GM10266 (cell line): ENCODE data around the gene RPRML.
"Not testable (repeated sequence)": the region's sequence is repeated elsewhere in the genome, so short reads cannot be mapped to it uniquely, and the experiment has no call there.

Source experiments
- DNase-seq: peaks from one replicate; pipeline ENCODE4 v3.0.0; 2012; ENCODE audit errors: extremely low spot score
- TF ChIP-seq, protein P1 (sequence below): IDR thresholded peaks from 2 replicates; pipeline ENCODE4 v1.5.1; 2012; ENCODE audit warnings: mild to moderate bottlenecking, low read depth; ENCODE audit not compliant: control insufficient read depth, insufficient read depth; ENCODE audit errors: missing control alignments

RPRML gene

DNA sequence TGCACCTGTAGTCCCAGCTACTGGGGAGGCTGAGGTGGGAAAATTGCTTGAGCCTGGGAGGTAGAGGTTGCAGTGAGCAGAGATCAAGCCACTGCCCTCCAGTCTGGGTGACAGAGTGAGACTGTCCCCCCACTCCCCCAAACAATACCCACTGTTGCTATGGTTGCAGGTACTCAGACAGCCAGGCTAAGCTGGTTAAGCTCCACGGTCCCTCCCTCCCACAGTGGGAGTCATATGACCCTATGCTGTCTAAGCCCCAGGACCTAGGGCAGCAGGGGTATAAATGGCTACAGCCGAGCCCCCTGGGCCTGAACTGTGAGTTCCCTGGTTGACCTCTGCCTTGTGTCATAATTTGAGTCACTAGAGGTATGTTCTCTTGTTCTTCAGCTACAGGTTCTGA, 15.9 kb upstream of the RPRML start:
- TF ChIP-seq, protein P1, sequence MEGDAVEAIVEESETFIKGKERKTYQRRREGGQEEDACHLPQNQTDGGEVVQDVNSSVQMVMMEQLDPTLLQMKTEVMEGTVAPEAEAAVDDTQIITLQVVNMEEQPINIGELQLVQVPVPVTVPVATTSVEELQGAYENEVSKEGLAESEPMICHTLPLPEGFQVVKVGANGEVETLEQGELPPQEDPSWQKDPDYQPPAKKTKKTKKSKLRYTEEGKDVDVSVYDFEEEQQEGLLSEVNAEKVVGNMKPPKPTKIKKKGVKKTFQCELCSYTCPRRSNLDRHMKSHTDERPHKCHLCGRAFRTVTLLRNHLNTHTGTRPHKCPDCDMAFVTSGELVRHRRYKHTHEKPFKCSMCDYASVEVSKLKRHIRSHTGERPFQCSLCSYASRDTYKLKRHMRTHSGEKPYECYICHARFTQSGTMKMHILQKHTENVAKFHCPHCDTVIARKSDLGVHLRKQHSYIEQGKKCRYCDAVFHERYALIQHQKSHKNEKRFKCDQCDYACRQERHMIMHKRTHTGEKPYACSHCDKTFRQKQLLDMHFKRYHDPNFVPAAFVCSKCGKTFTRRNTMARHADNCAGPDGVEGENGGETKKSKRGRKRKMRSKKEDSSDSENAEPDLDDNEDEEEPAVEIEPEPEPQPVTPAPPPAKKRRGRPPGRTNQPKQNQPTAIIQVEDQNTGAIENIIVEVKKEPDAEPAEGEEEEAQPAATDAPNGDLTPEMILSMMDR: no peak
- no peak for DNase-seq

DNA sequence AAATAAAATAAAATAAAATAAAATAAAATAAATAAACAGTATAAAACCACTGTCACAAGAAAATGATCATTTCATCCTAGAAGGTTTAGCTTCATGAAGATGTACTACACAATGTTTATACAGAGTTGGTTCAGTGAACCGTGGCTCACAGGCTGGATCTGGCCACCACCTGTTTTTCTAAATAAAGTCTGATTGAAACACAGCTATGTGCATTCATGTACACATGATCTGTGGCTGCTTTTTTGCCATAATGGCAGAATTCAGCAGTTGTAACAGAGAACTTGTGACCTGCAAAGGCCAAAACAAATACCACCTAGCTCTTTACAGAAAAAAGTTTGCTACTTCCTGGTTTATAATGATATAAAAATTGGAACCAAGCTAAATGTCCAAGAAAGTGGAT, 12.6 kb upstream of the RPRML start:
- DNase-seq: no peak
- TF ChIP-seq, protein P1: no peak

DNA sequence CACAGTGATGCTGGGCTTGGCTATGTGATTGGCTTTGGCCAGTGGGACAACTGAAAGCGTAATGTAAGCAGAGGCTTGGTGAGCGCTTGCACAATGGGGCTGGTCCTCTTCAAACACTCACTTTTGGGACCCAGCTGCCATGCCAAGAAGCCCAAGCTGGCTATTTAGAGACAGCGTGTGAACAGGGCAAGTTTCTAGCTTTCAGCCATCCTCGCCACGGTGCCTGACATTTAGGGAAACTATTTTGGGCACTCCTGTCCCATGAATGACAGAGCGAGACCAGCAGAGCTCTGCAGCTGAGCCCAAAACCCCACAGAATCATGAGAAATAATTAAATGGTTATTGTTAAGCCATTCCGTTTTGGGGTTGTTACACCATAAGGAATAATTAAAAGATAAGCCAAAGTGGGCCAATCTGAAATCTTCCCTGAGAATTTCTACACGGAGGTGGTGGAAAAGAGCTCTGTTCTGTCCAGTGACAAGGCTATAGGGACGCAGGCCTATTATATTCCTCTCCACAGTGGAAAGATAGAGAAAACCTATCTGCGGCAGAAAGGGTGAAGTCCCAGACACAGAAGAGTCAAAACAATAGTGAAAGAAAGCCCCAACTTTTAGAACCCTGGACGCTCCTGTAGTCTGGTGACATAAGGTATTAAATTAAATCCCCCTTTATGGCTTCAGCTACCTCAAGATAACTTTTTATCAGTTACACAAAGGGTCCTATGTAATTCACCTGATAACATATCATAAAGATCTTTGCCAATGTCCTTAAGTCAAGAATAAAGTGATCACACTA, 10.8 kb upstream of the RPRML start:
- no peak for DNase-seq
- TF ChIP-seq, protein P1: no peak

DNA sequence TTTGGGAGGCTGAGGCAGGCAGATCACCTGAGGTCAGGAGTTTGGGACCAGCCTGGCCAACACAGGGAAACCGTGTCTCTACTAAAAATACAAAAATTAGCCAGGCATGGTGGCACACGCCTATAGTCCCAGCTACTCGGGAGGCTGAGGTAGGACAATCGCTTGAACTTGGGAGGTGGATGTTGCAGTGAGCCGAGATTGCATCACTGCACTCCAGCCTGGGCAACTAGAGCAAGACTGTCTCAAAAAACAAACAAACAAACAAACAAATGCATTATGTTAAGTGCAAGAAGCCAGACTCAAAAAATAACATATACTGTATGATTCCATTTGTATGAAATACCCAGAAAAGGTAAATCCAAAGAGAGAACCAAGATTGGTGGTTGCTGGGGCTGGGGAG, 8.9 kb upstream of the RPRML start:
- DNase-seq: not testable (repeated sequence)

DNA sequence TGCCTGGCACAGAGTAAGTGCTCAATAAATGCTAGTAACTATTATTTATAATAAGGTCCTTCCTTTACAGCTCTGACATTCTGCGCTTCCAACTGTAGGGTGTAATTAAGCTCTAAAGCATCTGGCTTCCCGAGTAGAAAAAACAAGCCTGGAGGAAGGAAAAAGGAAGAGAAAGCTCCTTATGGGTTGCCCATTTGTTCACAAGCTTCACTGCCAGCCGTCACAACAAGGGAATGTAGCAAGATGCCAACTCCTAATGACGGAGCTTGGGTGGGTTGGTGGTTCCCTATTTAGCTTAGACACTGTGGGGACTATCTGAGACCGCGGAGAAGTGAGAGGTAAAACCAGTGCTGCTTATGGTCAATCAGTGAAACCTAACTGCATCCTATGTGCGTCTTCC, 7.3 kb upstream of the RPRML start:
- TF ChIP-seq, protein P1: no peak
- DNase-seq: no peak

DNA sequence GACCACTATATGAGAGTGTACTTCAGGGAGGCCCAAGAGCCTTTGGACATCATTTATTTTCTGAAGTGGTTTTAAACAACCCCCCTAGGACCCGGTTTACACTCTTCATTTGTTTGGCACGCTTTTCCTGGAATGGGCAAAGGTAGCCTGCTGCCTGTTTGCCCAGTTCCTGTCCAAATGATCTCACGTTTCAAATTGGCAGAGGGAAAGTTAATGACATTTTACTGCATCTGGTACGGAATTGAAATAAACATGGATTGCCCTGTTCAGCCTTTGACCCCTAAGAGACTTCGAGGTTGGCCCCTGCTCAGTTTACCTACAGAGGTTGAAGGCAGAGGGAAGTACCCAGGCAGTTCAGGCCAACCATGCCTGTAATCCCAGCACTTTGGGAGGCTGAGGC, 5.8 kb upstream of the RPRML start:
- no peak for DNase-seq
- TF ChIP-seq, protein P1: no peak

DNA sequence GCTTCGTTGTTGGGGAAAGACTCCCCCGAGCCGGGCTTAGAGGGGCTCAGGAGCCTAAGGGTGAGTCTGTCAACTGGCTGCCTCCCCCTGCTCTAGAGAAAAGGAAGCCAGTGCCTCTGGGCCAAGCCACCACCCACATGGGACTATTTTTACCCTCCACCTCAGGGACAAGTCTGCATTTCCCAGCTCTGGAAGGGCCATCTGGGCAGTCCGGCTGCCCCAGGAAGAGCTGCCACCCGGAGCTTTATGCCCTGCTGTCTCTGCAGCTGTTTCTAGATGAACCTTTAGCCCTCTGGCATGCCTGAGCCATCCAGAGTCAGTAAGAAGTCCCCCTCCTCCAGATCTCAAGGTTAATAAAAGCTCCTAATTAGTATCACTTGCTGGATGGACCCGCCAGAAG, 5.3 kb upstream of the RPRML start:
- TF ChIP-seq, protein P1: no peak
- no peak for DNase-seq

DNA sequence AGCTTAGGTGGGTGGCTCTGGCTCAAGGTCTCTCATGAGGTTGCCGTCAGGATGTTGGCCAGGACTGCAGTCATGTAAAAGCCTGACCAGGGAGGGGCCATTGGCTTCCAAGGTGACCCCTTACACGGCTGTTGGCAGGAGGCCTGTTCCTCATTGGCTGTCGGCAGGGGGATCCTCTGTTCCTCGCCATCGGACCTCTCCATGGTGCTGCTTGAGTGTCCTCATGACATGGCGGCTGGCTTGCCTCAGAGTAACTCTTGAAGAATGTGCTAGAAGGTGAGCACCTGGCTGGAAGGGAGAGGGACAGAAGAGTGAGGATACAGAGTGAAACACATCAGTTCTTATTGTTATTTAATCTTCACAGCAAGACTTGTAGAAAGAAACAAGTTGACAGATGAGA, 4.7 kb upstream of the RPRML start:
- TF ChIP-seq, protein P1: no peak
- no peak for DNase-seq
